Peyer's patch (tissue), 4 donors: Measurements from ENCODE around the gene ZMYND19.

Source experiments
- POLR2A ChIP-seq, 2 donors: fragments of 450-650 bp; IDR thresholded peaks; one replicate each; pipeline ENCODE4 v1.5.1; 2017; ENCODE audit warnings: antibody characterized with exemption in 2 of 2, mild to moderate bottlenecking in 2 of 2, moderate library complexity in 2 of 2
- TF ChIP-seq, protein P1 (sequence below), 6 experiments: fragments of 450-650 bp in 4 of 6; fragments of 200-600 bp in 2 of 6; sonication (generic) in 1 of 6; IDR thresholded peaks; one replicate each; pipeline ENCODE4 v1.5.1; 2017 to 2019; ENCODE audit warnings: antibody characterized with exemption in 6 of 6, mild to moderate bottlenecking in 3 of 6, moderate library complexity in 1 of 6

DNA sequence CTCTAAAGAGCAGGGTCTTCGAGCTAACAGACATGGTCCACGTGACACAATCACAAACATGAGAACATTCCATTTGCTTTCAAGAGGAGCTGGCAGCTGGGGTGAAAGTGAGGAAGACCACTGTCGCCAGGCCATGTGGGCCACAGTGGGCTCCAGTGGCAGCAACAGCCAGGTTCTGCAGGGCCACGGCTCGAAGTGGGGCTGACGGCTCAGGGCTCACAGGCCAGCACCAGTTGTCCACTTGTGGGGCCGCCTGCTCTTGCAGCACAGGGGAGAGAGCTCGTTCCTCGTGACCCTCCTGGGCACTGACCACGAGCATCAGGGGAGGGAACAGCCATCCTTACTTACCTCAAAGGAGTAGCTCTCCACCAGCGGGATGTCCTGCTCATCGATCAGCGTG lies 2.0 kb downstream of the ZMYND19 start:
- no peak for TF ChIP-seq POLR2A (IDR thresholded peaks at IDR 0.05)
- TF ChIP-seq, protein P1, sequence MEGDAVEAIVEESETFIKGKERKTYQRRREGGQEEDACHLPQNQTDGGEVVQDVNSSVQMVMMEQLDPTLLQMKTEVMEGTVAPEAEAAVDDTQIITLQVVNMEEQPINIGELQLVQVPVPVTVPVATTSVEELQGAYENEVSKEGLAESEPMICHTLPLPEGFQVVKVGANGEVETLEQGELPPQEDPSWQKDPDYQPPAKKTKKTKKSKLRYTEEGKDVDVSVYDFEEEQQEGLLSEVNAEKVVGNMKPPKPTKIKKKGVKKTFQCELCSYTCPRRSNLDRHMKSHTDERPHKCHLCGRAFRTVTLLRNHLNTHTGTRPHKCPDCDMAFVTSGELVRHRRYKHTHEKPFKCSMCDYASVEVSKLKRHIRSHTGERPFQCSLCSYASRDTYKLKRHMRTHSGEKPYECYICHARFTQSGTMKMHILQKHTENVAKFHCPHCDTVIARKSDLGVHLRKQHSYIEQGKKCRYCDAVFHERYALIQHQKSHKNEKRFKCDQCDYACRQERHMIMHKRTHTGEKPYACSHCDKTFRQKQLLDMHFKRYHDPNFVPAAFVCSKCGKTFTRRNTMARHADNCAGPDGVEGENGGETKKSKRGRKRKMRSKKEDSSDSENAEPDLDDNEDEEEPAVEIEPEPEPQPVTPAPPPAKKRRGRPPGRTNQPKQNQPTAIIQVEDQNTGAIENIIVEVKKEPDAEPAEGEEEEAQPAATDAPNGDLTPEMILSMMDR (IDR thresholded peaks at IDR 0.05): no peak
